Hippocampal formation (tissue), 2 donors: ENCODE data around the gene SIL1.
"Not testable (repeated sequence)": the region's sequence is repeated elsewhere in the genome, so short reads cannot be mapped to it uniquely, and the experiment has no call there.

Experiments used
- DNase-seq, 2 donors: peaks; one replicate each; lab custom pipeline; 2025; lab: John Stamatoyannopoulos, UW

The SIL1 gene

GRCh38 chr5:138943599-138944173 is 254.5 kb downstream of the SIL1 start:
- no peak for DNase-seq

DNA sequence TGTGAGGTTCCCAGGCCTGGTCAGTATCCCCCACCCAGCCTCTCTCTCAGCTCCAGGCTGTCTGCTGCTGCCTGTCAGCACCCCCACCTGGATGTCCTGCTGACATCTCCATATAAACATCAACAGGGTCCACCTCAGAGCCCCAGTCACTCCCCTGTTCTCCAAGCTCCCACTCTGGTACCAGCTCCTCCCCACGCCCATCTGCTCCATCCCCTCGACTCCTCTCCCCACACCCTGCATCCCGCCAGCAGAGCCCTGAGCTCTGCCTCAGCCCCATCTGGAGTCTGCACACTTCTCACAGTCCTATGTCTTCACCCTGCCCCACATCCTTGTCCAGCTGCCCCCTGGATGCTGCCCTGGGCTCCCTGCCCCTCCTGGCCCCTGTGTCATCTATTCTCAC is 255.3 kb downstream of the SIL1 start:
- no peak for DNase-seq

GRCh38 chr5:138942066-138942465 is 256.1 kb downstream of the SIL1 start:
- DNase-seq: no peak

DNA sequence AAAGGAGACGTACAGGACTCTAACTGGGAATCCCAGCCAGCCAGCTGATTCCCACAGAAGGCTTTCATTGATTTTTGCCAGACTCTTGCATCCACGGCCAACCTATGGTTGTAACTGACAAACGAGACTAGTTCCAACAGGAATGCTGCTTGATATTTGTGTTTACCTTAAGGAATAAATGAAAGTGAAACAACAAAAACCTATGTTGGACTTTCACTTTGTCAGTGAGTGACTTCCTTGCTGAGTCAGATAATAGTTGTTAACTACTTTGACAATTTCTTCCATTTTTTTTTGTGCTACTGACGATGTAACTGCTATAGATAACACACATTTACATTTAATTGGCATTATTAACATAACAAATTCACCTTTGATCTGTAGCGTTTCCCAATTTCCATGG is 259.6 kb downstream of the SIL1 start:
- no peak for DNase-seq

GRCh38 chr5:138937392-138938387 is 260.5 kb downstream of the SIL1 start:
- DNase-seq: no peak

- no peak for DNase-seq
These were observed 261.2 kb downstream of the SIL1 start for GRCh38 chr5:138936968-138937345.

- DNase-seq: no peak
These were observed 261.8 kb downstream of the SIL1 start for GRCh38 chr5:138936225-138936967.

GRCh38 chr5:138935466-138935865 is 262.7 kb downstream of the SIL1 start:
- no peak for DNase-seq

DNA sequence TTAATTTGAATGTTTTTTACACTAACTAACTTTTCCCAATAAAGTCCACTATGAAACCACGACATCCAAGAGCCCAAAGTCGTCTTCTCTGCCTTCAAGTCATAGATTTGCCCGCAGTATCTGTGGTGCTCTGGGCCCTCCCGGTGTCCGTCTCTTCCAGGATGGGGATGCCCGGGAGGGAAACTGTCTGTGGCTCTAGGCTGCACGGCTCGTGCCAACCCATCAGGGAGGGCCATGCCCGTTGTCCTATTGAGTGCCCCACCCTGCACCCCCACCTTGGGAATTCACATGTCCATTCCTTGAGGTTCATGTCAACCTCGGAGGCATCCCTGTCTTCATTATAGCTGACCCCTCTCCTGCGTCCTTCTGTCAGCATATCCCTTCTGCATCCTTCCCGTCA is 263.2 kb downstream of the SIL1 start:
- DNase-seq: no peak

DNA sequence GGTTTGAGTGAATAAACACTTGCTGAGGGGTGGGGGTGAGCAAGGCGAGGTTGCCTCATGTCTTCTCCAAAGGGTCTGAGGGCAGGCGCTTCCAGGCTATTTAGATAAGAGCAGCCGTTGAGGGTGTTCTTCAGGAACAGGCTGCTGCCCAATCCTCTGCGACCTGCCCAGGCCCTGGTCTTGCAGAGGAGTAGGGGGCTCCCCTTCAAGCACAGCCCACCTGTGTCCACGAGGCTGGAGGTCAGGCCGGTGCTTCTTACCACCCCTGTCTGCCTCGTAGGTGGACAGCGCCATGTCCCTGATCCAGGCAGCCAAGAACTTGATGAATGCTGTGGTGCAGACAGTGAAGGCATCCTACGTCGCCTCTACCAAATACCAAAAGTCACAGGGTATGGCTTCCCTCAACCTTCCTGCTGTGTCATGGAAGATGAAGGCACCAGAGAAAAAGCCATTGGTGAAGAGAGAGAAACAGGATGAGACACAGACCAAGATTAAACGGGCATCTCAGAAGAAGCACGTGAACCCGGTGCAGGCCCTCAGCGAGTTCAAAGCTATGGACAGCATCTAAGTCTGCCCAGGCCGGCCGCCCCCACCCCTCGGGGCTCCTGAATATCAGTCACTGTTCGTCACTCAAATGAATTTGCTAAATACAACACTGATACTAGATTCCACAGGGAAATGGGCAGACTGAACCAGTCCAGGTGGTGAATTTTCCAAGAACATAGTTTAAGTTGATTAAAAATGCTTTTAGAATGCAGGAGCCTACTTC is 264.5 kb downstream of the SIL1 start:
- DNase-seq: no peak

DNA sequence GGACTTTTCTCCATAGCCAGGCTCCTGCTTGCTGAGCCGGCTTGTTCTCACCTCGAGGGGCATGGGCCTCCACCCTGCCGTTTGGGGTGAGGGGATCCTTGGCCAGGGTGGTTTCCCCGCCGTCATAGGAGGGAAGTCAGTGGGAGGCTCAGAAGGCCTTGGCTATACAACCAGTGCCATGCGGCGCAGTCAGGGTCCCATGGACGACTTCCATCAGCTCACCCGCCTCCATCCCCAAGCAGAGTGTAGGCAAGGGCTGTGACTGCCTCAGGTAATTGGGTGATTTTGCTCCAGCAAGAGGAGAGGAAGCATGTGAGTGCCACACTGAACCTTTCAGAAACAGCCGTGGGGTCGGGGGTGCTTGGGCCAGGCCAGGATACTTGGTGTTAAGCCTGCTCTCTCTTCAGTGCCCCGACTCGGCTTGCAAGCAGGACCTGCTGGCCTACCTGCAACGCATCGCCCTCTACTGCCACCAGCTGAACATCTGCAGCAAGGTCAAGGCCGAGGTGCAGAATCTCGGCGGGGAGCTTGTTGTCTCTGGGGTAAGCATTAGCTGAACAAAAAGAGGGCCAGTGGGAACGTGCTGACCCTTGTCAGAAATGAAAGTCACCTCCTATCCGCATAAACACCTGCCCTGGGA is 265.9 kb downstream of the SIL1 start:
- DNase-seq: no peak

DNA sequence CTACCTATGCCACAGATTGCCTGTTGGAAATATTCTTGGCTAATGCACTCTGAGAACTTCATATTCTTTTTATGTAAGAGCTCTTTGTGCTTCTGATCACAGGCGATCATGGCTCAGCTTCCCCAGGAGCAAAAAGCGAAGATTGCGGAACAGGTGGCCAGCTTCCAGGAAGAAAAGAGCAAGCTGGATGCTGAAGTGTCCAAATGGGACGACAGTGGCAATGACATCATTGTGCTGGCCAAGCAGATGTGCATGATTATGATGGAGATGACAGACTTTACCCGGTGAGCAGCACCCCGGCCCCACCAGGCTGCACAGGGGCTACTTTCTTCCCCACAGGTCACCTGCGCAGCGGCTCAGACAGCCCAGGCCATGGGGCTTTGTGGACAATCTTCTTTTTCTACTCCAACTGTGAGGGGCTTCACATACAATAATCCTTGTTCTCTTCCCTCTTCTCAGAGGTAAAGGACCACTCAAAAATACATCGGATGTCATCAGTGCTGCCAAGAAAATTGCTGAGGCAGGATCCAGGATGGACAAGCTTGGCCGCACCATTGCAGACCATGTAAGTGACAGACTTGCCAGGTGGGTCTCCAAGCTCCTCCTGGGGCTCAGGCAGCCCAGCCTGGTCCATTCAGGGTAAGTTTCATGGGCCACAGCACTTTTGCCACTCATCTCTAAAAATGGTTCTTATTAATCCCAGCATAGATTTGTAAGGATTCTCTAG is 267.6 kb downstream of the SIL1 start:
- no peak for DNase-seq

DNA sequence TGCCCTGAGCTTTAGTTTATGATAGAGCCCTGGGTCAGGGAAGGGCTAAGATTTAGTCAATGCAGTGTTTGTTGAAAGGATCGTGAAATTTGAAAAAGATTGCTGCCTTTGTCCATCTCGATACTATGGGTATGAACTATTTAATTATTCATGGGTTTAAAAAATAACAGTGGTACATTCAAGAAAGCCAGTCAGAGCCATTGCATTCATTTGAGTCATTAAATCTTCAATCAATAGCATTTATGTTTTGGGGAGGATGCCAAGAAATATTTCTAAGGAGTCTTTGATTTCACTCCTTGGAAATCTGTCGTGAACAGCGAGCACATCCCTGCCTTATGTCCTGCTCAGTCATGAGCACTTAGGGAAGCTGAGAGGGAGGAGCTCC is 268.6 kb downstream of the SIL1 start:
- DNase-seq: no peak

GRCh38 chr5:138927979-138928378 is 270.2 kb downstream of the SIL1 start:
- peak; percentile 84 to 88 for DNase-seq

DNA sequence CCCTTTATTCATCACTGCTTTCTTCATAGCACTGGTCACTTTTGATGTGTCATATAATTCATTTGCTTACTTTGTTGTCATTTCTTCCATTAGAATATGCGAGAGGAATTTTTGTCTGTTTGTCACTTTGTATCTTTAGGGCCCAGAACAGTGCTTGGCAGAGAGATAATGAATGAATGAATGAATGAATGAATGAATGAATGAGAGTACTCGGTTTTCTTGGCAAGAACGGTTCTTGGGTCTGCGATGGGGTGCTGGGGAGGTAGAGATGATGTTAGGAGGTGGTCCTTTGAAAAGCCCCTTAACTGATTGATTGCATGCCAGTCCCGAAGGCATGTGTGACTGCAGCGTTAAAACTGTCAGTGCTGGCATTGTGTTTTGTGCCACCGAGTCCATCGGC is 270.6 kb downstream of the SIL1 start:
- DNase-seq: no peak

DNA sequence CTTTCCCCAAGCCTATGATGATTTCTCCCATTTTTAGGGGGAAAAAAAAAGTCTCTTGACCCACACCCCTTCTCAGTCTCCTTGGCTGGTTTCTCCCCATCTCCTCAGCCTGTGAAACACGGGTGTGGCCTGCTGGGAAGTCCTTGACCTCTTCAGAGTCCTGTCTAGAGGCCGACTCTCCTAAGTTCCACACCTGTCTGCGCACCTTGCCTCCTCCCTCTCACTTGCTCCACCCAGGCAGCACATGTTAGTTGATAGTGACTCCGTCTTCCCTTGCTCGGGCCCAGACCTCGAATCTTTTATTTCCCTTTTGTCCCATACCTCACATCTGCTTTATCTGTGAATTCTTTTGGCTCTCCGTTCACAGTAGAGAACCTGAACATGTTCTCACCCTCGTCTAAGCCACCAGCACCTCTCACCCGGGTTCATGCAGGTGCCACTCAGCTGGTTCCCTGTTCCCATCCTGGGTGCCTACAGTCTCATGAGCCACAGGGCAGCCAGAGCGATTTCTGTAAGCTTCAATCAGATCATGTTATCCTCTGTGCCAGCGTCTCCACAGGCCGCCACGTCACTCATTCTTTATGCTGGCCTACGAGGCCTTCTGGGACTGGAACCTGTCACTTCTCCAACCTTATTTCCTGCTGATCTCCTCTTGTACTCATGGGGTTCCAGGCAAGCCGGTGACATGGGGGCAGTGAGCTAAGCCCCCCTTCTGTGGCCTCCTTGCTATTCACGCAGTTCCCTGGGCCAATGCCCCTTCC is 271.3 kb downstream of the SIL1 start:
- no peak for DNase-seq

DNA sequence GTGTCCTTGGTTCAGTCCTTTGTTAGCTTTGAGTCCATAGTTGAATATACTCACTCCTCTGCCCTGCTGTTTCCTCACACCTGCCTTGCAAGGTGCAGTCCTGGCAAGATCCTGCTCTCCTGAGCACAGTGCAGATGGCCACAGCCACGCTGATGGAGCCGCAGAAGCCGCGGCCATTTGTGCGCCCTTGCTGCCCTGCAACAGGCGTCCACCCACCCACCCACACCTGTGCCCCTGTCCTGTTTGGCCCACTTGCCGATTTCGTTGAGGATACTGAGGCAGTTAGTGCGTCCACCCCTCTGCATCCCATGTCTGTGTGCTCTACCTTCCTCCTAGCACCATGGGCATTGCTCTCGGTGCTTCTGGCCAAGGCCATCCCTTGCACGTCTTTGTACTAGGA is 271.9 kb downstream of the SIL1 start:
- DNase-seq: no peak

DNA sequence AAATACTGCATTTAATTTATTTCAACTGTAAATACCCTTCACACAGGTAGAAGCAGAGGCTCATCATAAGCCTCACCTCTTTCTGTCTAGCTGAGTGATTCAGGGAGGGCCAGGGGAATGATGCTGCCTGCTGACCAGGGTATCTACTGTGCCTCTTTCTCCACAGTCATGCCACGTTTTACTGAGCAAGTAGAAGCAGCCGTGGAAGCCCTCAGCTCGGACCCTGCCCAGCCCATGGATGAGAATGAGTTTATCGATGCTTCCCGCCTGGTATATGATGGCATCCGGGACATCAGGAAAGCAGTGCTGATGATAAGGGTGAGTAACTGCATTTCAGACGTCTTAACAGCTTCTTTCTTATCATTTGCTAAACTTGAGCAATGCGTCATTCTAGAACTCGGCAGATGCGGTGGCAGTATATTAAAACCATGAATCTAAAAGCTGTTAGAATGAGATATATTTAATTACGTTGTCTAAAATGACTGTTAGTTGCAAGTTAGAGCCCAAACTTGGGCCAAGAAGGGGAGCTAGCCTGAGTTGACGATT is 273.0 kb downstream of the SIL1 start:
- no peak for DNase-seq

DNA sequence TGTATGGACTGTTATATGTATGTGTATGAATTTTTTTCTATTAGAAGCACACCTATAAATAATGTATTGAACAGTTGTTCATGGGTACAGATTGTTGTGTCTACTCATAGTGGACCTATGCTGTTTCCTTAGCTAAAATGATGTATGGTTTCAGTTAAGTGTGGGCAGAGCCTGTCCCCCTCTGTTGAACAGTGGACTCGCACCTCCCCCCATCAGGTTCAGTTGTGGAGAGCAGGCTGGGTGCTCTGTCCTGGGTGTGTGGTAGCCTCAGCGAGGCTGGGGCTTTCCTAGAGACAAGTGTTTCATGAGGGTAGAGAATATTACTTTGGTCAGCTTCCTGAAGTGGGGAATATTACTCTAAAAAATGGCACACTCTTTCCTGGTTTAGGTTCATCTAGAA is 275.7 kb downstream of the SIL1 start:
- no peak for DNase-seq

DNA sequence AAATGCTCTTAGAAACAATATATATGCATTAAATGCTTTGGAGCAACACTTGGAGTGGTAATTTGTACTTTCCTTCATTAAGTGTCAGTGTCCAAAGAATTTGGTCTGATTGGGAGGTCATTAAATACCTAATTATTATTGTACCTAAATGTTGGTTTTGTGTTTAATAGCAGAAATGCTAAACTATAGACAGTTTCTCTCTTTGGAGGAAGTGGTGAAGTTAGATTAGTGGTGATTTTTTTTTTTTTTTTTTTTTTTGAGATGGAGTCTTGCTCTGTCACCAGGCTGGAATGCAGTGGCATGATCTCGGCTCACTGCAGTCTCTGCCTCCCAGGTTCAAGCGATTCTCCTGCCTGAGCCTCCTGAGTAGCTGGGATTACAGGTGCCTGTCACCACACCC is 276.8 kb downstream of the SIL1 start:
- DNase-seq: not testable (repeated sequence)
